ENCODE results near the gene ACTL9. TPM values are rescaled to one million over a fixed set of nuclear protein-coding genes. Genes with fewer than 3 reads are reported as not detected.

Gene ACTL9
- total and polyA plus RNA-seq, 2 donors from 2014 or later, result not detected

GRCh38 chr19:8678244-8678807, 20.3 kb downstream of the ACTL9 start:
- no peak for FAIRE-seq
- Histone ChIP-seq H3K4me1 (ENCODE audit: control insufficient read depth in 2 of 3, insufficient read depth in 2 of 3, low read depth in 1 of 3, low read length in 3 of 3) (no peaks in the 10 kb centered on the region), H3K36me3 (ENCODE audit: control insufficient read depth in 2 of 3, insufficient read depth in 3 of 3, low read length in 3 of 3) (no peaks in the 10 kb centered on the region), H3K4me3 (ENCODE audit: low read length in 3 of 3) (peak overlapping the region in 1 of 3 donors; percentile 4), H3K27ac (ENCODE audit: low read depth in 2 of 2, low read length in 2 of 2) (no peak overlapping the region), H3K27me3 (ENCODE audit: control insufficient read depth, insufficient read depth, low read length) (no peaks in the 10 kb centered on the region), H3K9me3 (ENCODE audit: control insufficient read depth in 2 of 3, insufficient read depth in 1 of 3, low read length in 3 of 3) (peaks cover 0 to 5% (median 0%) of the 10 kb centered on the region in 3 donors), H3K9ac (ENCODE audit: low read length in 3 of 3) (no peak overlapping the region)
- no peak for DNase-seq
- intact Hi-C loops (cut with DNase I), result no loop called here
- no peak for TF ChIP-seq CTCF (IDR thresholded peaks at IDR 0.05; ENCODE audit: borderline replicate concordance, extremely low read depth, insufficient read depth)

GRCh38 chr19:8675066-8675465, 23.5 kb downstream of the ACTL9 start:
- no peaks in the 10 kb centered on the region for H3K36me3 ChIP-seq (ENCODE audit: control insufficient read depth in 2 of 3, insufficient read depth in 3 of 3, low read length in 3 of 3)
- FAIRE-seq (no peak), DNase-seq (no peak)
- H3K9ac ChIP-seq (ENCODE audit: low read length in 3 of 3), result no peak overlapping the region
- no peak overlapping the region for H3K27ac ChIP-seq (ENCODE audit: low read depth in 2 of 2, low read length in 2 of 2)
- H3K4me1 ChIP-seq (ENCODE audit: control insufficient read depth in 2 of 3, insufficient read depth in 2 of 3, low read depth in 1 of 3, low read length in 3 of 3), result no peaks in the 10 kb centered on the region
- no peak for TF ChIP-seq CTCF (IDR thresholded peaks at IDR 0.05; ENCODE audit: borderline replicate concordance, extremely low read depth, insufficient read depth)
- H3K27me3 ChIP-seq (ENCODE audit: control insufficient read depth, insufficient read depth, low read length), result no peaks in the 10 kb centered on the region
- H3K9me3 ChIP-seq (ENCODE audit: control insufficient read depth in 2 of 3, insufficient read depth in 1 of 3, low read length in 3 of 3), result no peaks in the 10 kb centered on the region
- intact Hi-C loops (cut with DNase I), result no loop called here
- H3K4me3 ChIP-seq (ENCODE audit: low read length in 3 of 3), result no peak overlapping the region

- FAIRE-seq (no peak), DNase-seq (no peak)
- Histone ChIP-seq H3K27ac (ENCODE audit: low read depth in 2 of 2, low read length in 2 of 2) (no peak overlapping the region), H3K9ac (ENCODE audit: low read length in 3 of 3) (no peak overlapping the region), H3K36me3 (ENCODE audit: control insufficient read depth in 2 of 3, insufficient read depth in 3 of 3, low read length in 3 of 3) (no peaks in the 10 kb centered on the region), H3K27me3 (ENCODE audit: control insufficient read depth, insufficient read depth, low read length) (no peaks in the 10 kb centered on the region), H3K4me3 (ENCODE audit: low read length in 3 of 3) (no peak overlapping the region), H3K9me3 (ENCODE audit: control insufficient read depth in 2 of 3, insufficient read depth in 1 of 3, low read length in 3 of 3) (no peaks in the 10 kb centered on the region), H3K4me1 (ENCODE audit: control insufficient read depth in 2 of 3, insufficient read depth in 2 of 3, low read depth in 1 of 3, low read length in 3 of 3) (no peaks in the 10 kb centered on the region)
- intact Hi-C loops (cut with DNase I), result no loop called here
- no peak for TF ChIP-seq CTCF (IDR thresholded peaks at IDR 0.05; ENCODE audit: borderline replicate concordance, extremely low read depth, insufficient read depth)
Observed at GRCh38 chr19:8673276-8673891, 25.2 kb downstream of the ACTL9 start.
